Gastroesophageal sphincter (tissue), 4 donors: Measurements from ENCODE around the gene ACTL9. TPM values are rescaled to one million over a fixed set of nuclear protein-coding genes. Genes with fewer than 3 reads are reported as not detected.
"Not testable (repeated sequence)": the region's sequence is repeated elsewhere in the genome, so short reads cannot be mapped to it uniquely, and the experiment has no call there.

Experiments
- ATAC-seq: fragments of 150-250 bp; one replicate; pipeline ENCODE4 v1.9.1; 2016; ENCODE audit warnings: mild to moderate bottlenecking, moderate library complexity
- H3K27ac ChIP-seq, 4 donors: fragments of 200-600 bp; sonication (generic) in 3 of 4; 1 replicate in 3 of 4; 2 replicates in 1 of 4; pipeline ENCODE4 v1.5.1; 2016 to 2019
- H3K27me3 ChIP-seq: fragments of 200-600 bp; sonication (generic); one replicate; pipeline ENCODE4 v1.5.1; 2019
- H3K36me3 ChIP-seq, 2 donors: fragments of 200-600 bp; sonication (generic); one replicate each; pipeline ENCODE4 v1.5.1; 2019; ENCODE audit warnings: control low read depth in 1 of 2
- H3K4me1 ChIP-seq, 3 donors: fragments of 200-600 bp; sonication (generic); 1 replicate in 2 of 3; 2 replicates in 1 of 3; pipeline ENCODE4 v1.5.1; 2016 to 2019; ENCODE audit warnings: control low read depth in 2 of 3
- H3K4me3 ChIP-seq, 2 donors: fragments of 200-600 bp; sonication (generic); one replicate each; pipeline ENCODE4 v1.5.1; 2019; ENCODE audit warnings: mild to moderate bottlenecking in 1 of 2, moderate library complexity in 1 of 2
- H3K9me3 ChIP-seq, 3 donors: fragments of 200-600 bp; sonication (generic); one replicate each; pipeline ENCODE4 v1.5.1; 2017 to 2019; ENCODE audit warnings: control low read depth in 2 of 3
- EP300 ChIP-seq: sonication (generic); formaldehyde crosslinking; IDR thresholded peaks from one replicate; pipeline ENCODE4 v1.6.1; 2017; ENCODE audit warnings: antibody characterized with exemption, mild to moderate bottlenecking
- POLR2A ChIP-seq, 2 donors: fragments of 450-650 bp; IDR thresholded peaks; one replicate each; pipeline ENCODE4 v1.6.1; 2017; ENCODE audit warnings: antibody characterized with exemption in 2 of 2, mild to moderate bottlenecking in 2 of 2, moderate library complexity in 1 of 2
- POLR2AphosphoS5 ChIP-seq: sonication (generic); formaldehyde crosslinking; IDR thresholded peaks from one replicate; pipeline ENCODE4 v1.6.1; 2017; ENCODE audit warnings: antibody characterized with exemption
- WGBS, 2 donors: methylation state at CpG; one replicate each; pipeline ENCODE4 v1.1.5; 2018; ENCODE audit warnings: low coverage in 1 of 2; 5-methylcytosine and 5-hydroxymethylcytosine counted together
- total RNA-seq, 4 donors: library from RNA; depleted of rRNA; stranded (reverse); fragments of >200 nt; gene quantifications; one replicate each; pipeline ENCODE4 v1.1.0, GENCODE V29; 2016
- TF ChIP-seq, protein P1 (sequence below), 4 experiments: fragments of 200-600 bp in 2 of 4; fragments of 450-650 bp in 2 of 4; sonication (generic) in 1 of 4; IDR thresholded peaks; one replicate each; pipeline ENCODE4 v1.5.1; 2017 to 2019; ENCODE audit warnings: antibody characterized with exemption in 4 of 4, mild to moderate bottlenecking in 2 of 4, moderate library complexity in 2 of 4

The ACTL9 gene
- total RNA-seq, 4 donors from 2014 or later, result not detected

GRCh38 chr19:8722032-8722431 is 23.4 kb upstream of the ACTL9 start:
- H3K4me3 ChIP-seq, result no peak overlapping the region
- TF ChIP-seq EP300 (no peak), POLR2AphosphoS5 (no peak), POLR2A (IDR thresholded peaks at IDR 0.05) (no peak)
- TF ChIP-seq, protein P1, sequence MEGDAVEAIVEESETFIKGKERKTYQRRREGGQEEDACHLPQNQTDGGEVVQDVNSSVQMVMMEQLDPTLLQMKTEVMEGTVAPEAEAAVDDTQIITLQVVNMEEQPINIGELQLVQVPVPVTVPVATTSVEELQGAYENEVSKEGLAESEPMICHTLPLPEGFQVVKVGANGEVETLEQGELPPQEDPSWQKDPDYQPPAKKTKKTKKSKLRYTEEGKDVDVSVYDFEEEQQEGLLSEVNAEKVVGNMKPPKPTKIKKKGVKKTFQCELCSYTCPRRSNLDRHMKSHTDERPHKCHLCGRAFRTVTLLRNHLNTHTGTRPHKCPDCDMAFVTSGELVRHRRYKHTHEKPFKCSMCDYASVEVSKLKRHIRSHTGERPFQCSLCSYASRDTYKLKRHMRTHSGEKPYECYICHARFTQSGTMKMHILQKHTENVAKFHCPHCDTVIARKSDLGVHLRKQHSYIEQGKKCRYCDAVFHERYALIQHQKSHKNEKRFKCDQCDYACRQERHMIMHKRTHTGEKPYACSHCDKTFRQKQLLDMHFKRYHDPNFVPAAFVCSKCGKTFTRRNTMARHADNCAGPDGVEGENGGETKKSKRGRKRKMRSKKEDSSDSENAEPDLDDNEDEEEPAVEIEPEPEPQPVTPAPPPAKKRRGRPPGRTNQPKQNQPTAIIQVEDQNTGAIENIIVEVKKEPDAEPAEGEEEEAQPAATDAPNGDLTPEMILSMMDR (IDR thresholded peaks at IDR 0.05), result no peak
- H3K4me1 ChIP-seq, result no peaks in the 10 kb centered on the region
- peaks cover 37% of the 10 kb centered on the region for H3K27me3 ChIP-seq
- H3K36me3 ChIP-seq, result no peaks in the 10 kb centered on the region
- no peak overlapping the region for H3K27ac ChIP-seq
- WGBS, 2 donors, result 33 to 54% methylated on average over 2 of the region's 2 CpGs
- no peak for ATAC-seq
- H3K9me3 ChIP-seq, result no peaks in the 10 kb centered on the region

DNA sequence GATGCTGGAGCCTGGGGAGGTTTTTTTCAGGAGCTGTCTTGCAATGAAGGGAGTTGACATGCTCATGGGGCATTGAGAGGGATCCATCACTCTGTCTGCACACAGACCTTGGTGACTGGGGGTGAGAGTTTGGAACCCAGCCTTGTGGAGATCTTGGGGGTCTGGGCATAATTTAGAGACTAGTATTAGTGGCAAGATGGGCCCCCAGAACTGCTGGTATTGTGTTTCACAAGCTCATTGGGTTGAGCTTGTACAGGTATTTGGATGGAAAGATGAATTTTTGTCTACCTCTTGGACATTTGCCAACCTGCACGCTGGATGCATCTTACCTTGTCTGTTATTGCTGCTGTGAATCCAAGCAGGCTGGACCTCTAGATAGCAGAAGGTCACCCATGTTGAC is 22.7 kb upstream of the ACTL9 start, which contains the start of gene OR2Z1:
Gene OR2Z1 (plus strand): TSS at position 301 of the 400 bp plus-strand sequence. CDS start 9,395 bp downstream, outside the sequence.
- Histone ChIP-seq H3K27me3 (peaks cover 37% of the 10 kb centered on the region), H3K4me1 (no peaks in the 10 kb centered on the region), H3K36me3 (no peaks in the 10 kb centered on the region), H3K4me3 (no peak within 1 kb of the TSS), H3K9me3 (no peaks in the 10 kb centered on the region), H3K27ac (no peak within 1 kb of the TSS)
- no peak for TF ChIP-seq POLR2A (IDR thresholded peaks at IDR 0.05)
- TF ChIP-seq POLR2AphosphoS5, result no peak
- no peak for TF ChIP-seq EP300
- TF ChIP-seq, protein P1 (IDR thresholded peaks at IDR 0.05), result no peak
- ATAC-seq, result no peak
- WGBS, 2 donors, result 33% methylated on average over 1 of the region's 1 CpG; no CpG with 5 or more reads in 1 of the 2 donors

DNA sequence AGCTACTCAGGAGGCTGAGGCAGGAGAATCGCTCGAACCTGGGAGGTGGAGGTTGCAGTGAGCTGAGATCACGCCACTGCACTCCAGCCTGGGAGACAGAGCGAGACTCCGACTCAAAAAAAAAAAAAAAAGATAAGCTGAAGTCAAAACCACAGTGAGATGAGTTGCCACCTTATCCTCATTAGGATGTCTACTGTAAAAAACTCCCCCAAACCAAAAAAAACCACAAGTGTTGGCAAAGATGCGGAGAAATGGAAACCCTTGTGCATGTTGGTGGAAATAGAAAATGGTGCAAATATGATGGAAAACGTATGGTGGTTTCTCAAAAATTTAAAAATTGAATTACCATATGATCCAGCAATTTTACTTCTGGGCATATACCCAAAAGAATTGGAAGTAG is 11.7 kb upstream of the ACTL9 start:
- not testable (repeated sequence) for H3K4me3 ChIP-seq, ATAC-seq, H3K27ac ChIP-seq, H3K36me3 ChIP-seq, H3K4me1 ChIP-seq
- WGBS, 2 donors, result 65 to 85% methylated on average over 2 to 5 of the region's 7 CpGs
- Histone ChIP-seq H3K9me3 (peaks cover 0 to 16% (median 2%) of the 10 kb centered on the region in 3 donors), H3K27me3 (peaks cover 11% of the 10 kb centered on the region)

- Histone ChIP-seq H3K9me3 (no peaks in the 10 kb centered on the region), H3K4me3 (no peak overlapping the region), H3K4me1 (no peaks in the 10 kb centered on the region), H3K27me3 (peaks cover 42% of the 10 kb centered on the region), H3K36me3 (no peaks in the 10 kb centered on the region), H3K27ac (no peak overlapping the region)
- TF ChIP-seq EP300 (no peak), POLR2A (IDR thresholded peaks at IDR 0.05) (no peak), POLR2AphosphoS5 (no peak)
- TF ChIP-seq, protein P1 (IDR thresholded peaks at IDR 0.05), result no peak
- WGBS, 2 donors, result 30 to 42% methylated on average over 5 of the region's 5 CpGs
- no peak for ATAC-seq
These were observed 7.1 kb upstream of the ACTL9 start for GRCh38 chr19:8705742-8706141.

DNA sequence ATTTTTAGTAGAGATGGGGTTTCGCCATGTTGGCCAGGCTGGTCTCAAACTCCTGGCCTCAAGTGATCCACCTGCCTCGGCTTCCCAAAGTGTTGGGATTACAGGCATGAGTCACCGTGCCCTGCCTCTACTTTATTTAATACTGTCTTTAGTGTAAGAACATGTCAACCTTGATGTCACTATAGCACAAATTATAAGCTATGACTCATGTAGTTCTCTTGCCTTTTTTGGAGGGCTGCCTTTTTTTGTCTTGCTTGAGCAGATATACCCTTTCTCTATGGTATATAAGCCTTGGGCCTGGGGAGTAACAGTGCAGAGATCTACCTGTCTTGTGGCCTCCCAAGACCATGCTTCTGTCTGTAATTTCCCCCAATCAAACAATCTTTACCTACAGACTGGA is 6.7 kb upstream of the ACTL9 start:
- H3K36me3 ChIP-seq, H3K4me1 ChIP-seq, H3K9me3 ChIP-seq, ATAC-seq, H3K27ac ChIP-seq, H3K4me3 ChIP-seq: not testable (repeated sequence)
- WGBS, 2 donors, result 78 to 100% methylated on average over 1 to 3 of the region's 3 CpGs
- H3K27me3 ChIP-seq, result peaks cover 41% of the 10 kb centered on the region

DNA sequence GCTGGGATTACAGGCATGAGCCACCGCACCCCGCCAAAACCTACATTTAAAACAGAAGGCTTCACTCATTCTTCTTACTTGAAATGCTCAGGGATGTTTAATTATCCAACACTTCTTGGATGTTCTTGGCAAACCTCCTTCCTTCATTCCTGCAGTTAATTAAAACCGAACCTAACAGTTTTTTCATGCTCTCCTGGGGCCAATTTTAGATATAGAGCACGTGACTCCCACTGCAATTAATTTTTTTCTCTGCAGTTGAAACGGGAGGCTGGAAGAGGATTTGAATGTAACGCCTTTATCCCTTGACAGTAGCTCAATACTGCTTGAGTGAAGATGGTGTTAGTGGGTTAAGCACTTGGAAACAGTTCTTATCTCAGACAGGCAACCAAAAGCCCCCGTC is 4.6 kb upstream of the ACTL9 start:
- Histone ChIP-seq H3K27me3 (peaks cover 55% of the 10 kb centered on the region), H3K4me1 (no peaks in the 10 kb centered on the region), H3K9me3 (no peaks in the 10 kb centered on the region), H3K4me3 (no peak overlapping the region), H3K27ac (no peak overlapping the region), H3K36me3 (no peaks in the 10 kb centered on the region)
- no peak for TF ChIP-seq POLR2A (IDR thresholded peaks at IDR 0.05)
- no peak for TF ChIP-seq POLR2AphosphoS5
- TF ChIP-seq, protein P1 (IDR thresholded peaks at IDR 0.05), result no peak
- TF ChIP-seq EP300, result no peak
- no peak for ATAC-seq
- WGBS, 2 donors, result 47 to 54% methylated on average over 7 of the region's 7 CpGs
